GM18508 (cell line): ENCODE data around the gene IRX6.

Experiments
- ATAC-seq: cut with Tn5 transposase; IDR thresholded peaks from one replicate; pipeline ENCODE4 v1.9.1; 2021; ENCODE audit warnings: moderate number of reproducible peaks; ENCODE audit not compliant: insufficient read depth, unreplicated experiment

IRX6 gene

GRCh38 chr16:55308973-55309372 is 15.0 kb upstream of the IRX6 start:
- ATAC-seq = no peak

GRCh38 chr16:55322327-55322726 is 1.7 kb upstream of the IRX6 start:
- no peak for ATAC-seq

GRCh38 chr16:55324285-55325079 is 479 bp downstream of the IRX6 start:
- no peak for ATAC-seq

- no peak for ATAC-seq
Measured at GRCh38 chr16:55325080-55325447, 1.1 kb downstream of the IRX6 start.

- ATAC-seq = no peak
Measured at GRCh38 chr16:55325458-55326109, 1.6 kb downstream of the IRX6 start.

- no peak for ATAC-seq
Measured at GRCh38 chr16:55326261-55327092, 2.5 kb downstream of the IRX6 start.

- ATAC-seq = no peak
Measured at GRCh38 chr16:55328611-55329569, 4.9 kb downstream of the IRX6 start.

- ATAC-seq = no peak
Measured at GRCh38 chr16:55329791-55330428, 5.9 kb downstream of the IRX6 start.

GRCh38 chr16:55330781-55331647 is 7.0 kb downstream of the IRX6 start:
- no peak for ATAC-seq

GRCh38 chr16:55331648-55332185 is 7.7 kb downstream of the IRX6 start:
- ATAC-seq = no peak

- peak; percentile 72 for ATAC-seq
Measured at GRCh38 chr16:55333684-55334083, 9.7 kb downstream of the IRX6 start.

- ATAC-seq = no peak
Measured at GRCh38 chr16:55338646-55339045, 14.6 kb downstream of the IRX6 start.

GRCh38 chr16:55340445-55340844 is 16.4 kb downstream of the IRX6 start:
- ATAC-seq = no peak

GRCh38 chr16:55341681-55342080 is 17.7 kb downstream of the IRX6 start:
- no peak for ATAC-seq

GRCh38 chr16:55346475-55346874 is 22.5 kb downstream of the IRX6 start:
- no peak for ATAC-seq

GRCh38 chr16:55349867-55350266 is 25.9 kb downstream of the IRX6 start:
- ATAC-seq = no peak

GRCh38 chr16:55350984-55351383 is 27.0 kb downstream of the IRX6 start:
- ATAC-seq = no peak

GRCh38 chr16:55351936-55352335 is 27.9 kb downstream of the IRX6 start:
- ATAC-seq = no peak
